NCI-H146 treated with DMSO at 0.1 percent for 48 hours (cell line): ENCODE measurements around the gene HMG20B.

ENCODE experiments used
- DNase-seq: peaks from one replicate; lab custom pipeline; 2025; ENCODE audit not compliant: unreplicated experiment; lab: John Stamatoyannopoulos, UW

Gene HMG20B

DNA sequence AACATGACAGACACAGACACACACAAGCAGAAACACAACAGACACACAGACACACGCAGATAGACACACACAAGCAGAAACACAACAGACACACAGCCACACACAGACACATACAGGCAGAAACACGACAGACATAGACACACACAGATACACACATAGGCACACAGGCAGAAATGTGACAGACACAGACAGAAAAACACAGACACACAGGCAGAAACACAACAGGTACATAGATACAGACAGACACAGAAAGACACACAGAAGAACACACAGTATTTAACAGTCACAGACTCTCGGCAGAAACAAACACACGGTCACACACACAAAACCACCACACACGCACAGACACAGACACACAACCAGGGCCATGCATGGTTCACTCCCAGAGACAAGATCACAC lies 33.0 kb downstream of the HMG20B start:
- no peak for DNase-seq

DNA sequence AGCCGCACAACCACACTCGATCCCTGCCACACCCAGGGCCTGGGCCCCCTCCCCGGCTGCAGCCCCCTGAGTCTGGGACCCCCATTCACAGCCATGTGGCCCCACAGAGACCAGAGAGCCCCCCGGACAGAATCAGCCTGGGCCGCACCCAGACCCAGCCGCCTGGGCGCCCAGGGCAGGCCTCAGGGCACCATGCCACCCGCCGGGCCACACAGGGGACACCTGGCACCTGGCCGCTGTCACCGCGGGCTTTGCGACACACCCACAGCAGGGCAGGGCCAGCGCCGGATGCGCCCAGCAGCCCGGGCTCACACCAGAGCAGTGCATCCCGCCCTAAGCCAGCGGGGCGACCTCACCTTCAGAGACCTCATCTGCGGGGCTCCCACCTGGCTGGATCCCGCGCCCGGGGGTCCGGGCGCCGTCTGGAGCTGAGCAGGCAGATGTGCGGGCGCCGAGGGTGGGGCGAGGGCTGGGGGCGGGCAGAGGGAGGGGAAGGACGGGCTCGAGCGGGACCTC lies 33.5 kb downstream of the HMG20B start:
- peak; percentile 13 for DNase-seq

DNA sequence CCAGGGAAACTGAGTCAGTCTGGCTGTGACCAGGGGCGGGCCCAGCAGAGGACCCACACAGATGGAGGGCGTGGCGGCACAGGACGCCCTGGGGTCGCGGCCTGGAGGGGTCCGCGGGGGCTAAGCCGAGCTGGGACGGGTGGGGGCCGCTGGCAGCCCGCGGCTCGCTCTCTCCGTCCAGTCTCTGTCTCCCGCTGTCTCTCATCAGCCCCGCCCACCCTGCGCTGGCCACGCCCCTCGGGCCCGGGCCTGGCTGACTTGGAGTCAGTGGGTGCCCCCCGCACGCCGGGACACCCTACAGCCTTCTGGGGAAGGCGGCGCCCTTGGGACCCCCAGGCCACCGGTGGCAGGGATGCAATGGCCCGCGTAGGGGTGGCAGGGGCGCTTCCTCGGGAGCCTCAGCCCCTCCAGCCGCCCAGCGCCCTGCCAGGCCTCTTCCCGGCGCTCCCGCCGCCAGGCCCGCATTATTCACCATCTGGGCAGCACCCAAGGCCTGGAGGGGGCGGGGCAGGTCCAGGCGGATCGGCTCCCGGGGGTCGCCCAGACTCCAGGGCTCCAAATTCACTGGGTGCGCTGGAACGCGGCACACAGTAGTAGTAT lies 34.0 kb downstream of the HMG20B start, which contains the start of gene TBXA2R:
TSS of gene TBXA2R (minus strand) at position 186 of the 600 bp plus-strand sequence. CDS start 6,241 bp downstream, outside the sequence.
- DNase-seq = peak; percentile 5

DNA sequence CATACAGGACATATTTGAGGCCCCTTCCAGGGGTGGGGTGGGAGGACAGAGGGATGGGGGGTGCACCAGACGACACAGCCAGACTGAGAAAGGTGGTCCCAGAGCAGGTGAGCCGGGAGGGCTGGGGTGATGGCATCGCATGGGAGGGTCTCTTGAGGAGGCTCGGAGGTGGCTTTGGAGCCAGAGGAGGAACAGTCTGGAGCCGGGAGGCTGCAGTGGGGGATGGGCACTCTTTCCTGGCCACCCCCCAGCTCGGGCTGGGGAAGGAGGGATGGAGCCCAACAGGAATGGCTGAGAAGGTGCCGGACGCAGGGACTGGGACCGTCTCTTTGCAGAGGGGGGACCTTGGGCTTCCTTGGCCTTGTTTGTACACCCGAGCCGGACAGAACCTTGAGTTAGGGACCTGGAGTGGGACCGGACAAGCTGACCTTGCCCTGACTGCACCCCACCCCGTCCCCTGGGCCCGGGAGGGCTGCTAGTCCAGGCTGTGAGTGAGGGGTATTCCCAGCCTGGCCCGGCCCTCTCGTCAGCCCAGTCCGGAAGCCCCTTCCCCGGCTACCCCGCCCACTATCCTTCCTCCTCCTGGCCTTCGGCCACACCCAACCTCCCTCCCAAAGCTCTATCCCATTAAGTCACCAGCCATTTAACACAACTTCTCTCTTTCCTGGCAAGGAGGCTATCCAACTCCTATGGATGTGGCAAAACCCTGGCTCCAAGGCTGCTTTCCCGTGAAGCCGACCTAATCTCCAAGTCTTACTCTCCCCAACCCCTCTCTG lies 34.7 kb downstream of the HMG20B start:
- DNase-seq = no peak

DNA sequence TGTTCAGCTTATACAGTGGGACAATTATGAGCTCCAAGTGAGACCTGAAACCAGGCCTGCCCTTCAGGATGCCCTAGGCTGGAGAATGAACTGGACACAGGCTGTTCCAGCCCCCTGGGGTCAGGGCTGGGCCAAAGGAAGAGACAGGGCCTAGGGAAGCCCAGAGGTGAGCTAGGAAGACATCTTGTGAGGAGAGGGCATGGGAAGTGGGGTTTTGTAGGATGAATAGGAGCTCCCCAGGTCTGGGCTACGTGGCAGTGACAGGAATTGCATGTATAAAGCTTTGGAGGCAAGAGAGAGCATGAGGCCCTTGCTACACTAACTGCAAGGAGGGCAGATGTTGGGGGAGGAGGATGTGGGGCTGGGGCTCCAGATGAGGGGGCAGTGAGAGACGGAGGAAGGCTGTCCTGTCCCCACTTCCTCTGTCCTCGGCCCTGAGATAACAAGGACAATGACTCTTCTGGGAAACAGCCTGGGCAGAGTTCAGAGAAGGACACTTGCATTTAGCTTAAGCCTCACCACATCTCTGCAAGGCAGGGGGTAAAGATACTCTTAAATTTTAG lies 35.4 kb downstream of the HMG20B start:
- DNase-seq = no peak

DNA sequence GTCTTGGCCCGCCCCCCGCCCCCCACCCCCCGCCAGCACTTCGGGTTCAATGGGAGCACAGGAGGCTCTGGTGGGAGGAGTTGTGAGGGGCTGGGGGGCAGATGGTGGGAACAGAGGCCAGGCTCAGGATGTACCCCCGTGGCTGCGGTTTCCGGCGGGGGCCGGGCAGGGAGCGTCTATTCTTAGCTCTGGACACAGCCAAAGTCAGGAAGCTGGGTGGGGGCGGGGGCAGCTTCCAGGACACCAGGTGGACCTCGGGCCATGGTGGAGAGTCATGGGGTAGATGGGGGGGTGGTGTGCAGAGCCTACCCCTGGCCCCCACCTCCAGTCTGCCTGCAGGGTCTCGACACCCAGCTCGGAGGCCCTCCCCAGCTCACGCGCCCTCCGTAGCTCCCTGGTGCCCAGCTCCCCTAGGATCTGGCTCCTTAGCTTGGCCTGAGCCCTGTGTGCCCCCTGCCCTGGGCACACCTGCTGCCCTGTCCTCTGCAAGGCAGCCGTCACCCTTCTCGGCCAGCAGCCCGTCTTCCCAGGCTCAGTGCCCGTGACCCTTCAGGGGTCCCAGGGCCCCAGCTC lies 36.1 kb downstream of the HMG20B start:
- DNase-seq = no peak

DNA sequence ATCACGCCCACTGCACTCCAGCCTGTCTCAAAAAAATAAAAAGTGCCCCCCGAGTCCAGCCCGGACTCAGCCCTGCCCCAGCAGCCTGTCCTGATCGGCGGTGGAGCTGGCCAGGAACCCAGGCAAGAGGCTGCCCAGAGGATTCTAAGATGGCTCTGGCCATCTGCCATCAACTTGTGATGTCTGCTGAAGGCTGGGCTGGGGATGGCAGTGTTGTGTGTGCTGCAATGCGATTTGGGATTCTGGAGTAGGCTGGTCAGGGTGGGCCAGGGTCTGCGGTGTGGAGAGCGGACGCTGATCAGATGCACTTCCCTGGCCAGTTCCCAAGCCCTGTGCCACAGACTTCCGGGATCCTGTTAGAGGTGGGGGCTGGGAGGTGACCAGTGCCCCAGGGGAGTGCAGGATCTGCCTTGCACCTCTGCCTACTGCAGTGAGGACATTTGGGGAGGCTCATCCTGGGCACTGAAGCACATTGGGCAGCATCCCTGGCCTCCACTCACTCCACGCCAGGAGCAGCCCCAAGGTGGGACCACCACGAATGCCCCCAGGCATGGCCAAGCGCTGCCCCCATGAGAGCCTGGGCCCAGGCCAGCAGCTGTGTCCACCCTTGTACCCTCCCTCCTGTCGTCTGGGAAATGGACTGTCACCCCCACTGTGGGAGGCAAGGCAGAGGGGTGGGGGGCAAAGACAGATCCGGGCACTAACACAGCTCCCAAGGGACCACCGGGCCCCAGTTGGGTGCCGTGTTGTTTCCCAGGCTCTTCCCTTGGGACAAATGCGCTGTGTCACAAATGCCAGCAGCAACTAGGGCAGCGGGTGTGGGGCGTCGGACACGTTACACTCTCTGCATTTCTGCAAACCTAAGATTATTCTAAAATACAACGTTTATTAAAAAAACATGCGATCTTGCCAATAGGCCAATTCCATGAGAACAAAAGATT lies 37.3 kb downstream of the HMG20B start:
- no peak for DNase-seq

DNA sequence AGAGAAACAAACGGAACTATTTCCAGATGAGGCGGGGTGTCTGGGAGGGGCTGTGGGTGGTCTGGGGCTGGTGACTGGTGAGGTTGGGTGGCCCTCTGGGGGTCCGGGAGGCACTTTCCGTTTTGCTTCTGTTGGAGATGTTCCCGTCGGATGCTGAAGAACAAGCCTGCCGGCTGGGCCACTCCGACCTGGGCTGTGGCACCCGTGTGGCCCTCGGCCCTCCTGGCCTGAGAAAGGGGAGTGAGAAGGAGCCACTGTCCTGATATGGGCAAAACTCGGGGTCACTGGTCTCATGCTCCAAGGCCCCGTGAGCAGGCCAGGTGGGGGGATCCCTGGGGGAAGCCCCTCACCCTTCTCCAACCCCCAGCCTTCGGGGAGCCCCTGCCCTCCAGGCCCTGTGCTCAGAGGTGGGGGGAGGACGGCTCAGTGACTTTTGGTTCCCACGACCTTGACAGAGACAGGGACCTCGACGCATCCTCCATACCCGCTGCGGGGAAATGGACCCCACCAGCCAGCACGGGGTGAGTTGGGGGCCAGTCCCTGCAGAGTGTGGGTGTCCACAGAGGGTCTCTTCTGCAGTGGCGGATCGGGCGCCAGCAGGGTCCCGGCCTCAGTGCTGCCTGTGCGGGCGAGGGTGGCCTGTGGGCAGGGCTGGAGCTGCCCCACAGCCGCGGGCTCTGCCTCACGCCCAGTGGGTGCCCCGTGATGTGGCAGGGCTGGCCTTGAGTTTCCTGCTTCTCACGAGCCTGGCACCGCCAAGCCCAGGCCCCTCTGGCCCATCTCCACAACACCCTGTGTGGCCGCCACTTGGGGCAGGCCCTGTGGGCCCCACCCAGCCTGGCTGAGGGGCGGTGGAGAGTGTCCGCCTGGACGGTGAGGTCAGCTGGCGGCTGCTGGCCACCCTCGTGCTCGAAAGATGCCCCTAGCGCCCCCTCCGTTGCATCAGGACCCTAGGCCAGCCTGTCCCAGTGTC lies 38.3 kb downstream of the HMG20B start:
- DNase-seq = no peak

DNA sequence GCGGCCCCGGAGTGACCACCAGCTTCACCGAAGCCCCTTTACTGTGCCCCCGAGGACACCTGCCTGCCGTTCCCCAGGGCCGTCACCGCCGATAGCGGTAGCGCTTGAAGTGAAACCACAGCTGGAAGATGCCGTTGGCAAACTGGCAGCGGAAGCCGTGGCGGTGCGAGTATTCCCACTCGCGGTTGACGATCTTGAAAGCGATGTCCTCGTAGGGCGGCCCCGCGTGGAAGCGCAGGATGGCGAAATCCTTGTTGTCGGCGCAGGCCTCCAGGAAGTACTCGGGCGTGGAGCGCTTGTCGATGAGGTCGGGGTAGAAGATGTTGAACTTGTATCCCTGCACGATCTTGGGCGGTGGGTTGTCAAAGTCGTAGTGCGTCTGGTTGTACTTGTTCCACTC lies 39.1 kb downstream of the HMG20B start:
- DNase-seq = no peak

DNA sequence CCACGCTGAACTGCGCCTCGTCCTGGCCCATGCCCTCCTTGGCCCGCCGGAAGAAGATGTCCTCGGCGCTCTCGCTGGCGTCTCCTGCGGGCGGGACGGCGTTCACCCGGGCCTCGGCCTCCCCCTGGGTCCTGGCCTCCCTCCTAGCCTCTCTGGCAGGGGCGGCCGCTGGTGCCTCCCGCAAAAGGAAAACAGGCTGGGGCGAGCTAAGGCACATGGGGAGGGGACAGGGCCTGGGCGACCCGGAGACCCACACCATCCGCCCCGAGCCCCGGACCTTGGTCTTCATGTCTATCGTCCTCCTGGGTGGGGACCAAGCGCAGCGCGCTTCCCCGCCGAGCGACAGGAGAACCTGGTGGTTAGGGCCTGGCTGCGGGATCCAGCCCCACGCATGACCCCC lies 39.6 kb downstream of the HMG20B start:
- DNase-seq = no peak

DNA sequence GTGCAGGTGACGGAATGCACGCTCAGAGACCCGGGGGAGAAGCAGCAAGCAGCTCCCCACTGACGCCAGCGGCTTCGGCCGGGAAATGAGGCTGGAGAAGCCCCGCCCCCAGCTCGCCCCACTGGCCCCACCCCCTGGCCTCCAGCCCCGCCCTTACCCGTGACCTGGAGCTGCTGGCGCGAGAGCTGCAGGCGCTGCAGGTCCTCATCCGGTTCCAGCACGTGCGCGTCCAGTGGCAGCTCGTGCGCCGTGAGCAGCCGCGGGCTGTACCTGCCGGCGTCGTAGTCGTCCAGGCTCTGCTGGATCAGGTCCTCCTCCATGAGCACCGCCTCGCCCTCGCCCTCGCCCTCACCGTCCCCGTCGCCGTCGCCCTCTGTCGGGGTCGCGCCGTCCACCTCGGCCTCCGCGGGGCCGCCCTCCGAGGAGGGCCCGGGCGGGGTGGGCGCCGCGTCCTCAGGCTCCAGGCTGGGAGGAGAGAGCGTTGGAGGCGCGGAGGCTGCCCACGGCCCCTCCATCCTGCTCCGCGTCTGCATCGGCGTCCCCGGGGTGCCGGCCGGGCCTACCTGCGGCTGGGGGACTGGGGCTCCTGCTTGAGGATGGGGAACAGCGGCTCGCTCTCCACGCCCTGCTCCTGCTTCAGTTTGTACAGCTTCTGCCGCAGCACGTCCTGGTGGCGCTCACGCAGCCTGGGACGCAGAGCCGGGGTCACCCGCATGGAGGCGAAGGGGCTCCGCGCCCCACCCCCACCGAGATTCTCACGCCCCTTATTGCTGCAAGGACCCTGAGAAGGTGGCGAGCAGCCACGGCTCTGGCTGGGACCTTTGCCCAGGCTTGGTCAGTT lies 40.4 kb downstream of the HMG20B start:
- DNase-seq = no peak

DNA sequence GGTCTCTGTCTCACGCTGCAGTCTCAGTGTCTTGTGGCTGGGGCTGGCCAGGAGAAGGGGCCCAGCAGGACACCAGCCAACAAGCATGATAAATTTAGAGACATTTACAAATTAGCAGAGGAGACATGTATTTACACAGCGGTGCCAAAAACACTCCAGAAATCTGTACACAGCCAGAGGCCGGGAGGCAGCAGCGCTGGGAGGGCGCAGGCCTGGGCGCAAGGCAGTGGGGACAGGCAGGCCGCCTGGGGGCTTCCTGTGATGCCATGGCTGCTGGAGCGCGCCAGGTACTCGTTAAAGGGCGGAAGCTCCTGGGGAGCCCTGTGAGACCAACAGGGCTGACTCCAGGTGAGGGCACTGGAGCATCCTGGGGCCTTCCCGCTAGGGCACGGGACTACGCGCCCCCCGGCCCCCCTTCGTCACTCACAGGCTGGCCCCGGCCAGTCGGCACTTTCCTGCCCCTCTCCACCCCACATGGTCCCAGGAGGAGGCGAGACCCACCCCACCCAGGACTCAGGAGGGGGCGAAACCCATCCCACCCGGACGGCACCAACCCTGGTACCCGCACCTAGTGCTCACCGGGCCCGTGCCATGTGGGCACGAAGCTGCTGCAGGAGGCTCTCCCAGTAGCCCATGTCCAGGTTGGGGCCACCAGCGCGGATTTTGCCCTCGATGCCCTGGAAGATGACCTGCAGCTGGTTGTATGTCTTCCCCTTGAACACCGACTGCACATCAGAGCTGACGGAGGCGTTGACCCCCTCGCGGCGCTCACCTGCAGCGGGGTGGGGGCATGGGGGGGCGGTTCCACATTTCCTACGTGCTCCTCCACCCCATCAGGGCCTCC lies 41.3 kb downstream of the HMG20B start:
- no peak for DNase-seq

DNA sequence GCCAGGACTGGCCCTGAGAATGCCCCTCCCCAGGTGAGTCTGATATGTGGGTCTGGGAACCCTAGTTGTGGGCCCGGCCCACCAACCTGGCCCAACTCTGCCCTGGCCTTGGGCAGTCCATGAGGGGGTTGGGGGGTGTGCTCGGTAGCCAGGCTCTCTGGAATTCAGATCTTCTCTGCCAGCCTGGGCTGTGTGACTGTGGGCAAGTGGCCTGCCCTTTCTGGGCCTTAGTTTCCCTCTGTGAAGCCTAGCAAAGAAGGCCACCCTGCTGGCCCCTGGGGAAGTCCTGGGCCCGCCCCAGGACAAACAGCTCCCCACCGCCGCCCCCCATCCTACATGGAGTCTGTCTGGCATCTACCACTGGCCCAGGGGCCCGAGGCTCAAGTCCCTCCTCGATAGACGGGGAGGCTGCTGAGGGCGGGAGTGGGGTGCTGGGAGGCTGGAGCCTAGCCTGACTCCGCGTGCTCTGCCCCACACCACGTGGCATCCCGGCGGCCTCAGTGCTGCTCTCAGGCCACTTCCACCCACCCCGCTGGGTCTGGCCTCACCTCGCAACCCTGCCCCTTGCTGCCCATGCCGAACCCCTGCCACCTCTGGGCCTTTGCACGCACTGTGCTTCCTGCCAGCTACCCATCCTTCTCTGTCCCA lies 42.2 kb downstream of the HMG20B start:
- no peak for DNase-seq

DNA sequence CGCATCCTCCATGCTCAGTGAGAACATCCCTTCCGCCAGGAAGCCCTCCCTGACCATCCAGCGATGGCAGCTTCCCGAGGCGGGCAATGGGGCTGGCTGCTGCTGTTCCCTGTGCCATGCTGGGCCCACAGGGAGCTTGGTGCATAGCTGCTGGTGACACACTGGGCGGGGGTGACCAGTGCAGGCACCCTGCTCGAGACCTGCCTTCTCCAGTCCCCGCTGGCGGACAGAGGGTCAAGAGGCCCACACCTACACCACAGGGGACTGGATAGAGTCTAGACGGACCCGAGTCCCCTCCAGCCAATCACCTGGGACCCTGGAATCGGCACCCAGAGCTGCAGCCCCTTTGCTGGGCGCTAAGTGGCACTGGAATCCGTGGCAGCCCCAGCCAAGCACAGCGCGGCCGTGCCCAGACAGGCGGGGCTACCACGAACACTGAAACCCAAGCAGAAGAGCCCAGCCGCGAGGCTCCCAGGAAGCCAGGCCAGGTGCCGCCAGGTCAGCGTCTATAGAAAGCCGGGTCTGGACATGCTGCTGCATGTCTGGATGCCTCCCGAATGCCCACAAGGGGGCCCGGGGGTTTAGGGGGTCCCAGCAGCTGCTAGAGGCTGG lies 42.9 kb downstream of the HMG20B start:
- no peak for DNase-seq

DNA sequence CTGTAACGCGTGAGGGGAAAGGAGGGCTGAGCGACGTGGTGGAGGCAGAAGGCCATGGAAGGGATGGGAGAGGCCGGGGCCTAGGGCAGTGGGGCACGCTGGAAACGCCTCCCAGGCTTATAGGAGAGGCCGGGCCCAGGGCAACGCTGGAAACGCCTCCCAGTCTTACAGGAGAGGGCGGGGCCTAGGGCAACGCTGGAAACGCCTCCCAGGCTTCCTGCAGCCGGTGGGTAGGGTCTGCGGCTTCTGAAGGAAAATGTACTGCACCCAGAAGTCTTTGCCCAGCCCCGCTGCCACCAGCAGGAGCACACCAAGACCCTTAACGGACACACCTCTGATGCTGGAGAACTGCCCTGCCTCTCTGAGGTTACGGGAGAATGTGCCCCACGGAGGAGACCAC lies 44.7 kb downstream of the HMG20B start:
- DNase-seq = no peak

DNA sequence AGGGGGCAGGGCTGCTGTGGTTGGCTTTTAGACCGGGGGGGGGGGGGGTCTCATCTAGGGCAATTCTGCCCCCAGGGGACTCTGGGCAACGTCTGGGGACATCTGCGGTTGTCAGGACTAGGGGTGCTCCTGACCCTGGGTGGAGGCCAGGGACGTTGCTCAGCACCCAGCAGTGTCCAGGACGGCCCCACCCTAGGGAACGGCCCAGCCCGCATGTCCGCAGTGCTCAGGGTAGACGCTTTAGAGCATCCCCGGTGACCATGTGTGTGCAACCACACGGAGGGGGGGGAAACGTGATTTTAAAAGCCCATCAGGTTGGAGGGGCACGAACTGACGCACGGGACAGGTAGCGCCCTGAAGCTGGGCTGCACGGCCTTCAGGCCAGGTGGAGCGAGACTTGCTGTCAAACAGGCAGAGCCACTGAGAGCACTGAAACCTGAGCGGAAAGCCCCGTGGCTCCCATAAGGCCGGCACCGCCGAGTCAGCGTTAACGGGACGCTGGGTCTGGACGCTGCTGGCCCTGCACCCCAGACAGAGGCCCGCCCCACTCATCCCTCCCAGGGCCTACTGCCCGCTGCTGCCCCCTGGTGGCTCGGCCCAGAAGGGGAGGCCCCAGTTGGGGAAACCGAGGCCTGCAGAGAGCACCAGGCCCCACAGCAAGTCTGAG lies 45.5 kb downstream of the HMG20B start:
- no peak for DNase-seq
